Fibroblast of lung (primary cell): ENCODE measurements around the gene HEG1. TPM values are rescaled to one million over a fixed set of nuclear protein-coding genes. Genes with fewer than 3 reads are reported as not detected.

Source experiments
- DNase-seq, 2 donors: peaks; one replicate each; pipeline versions ENCODE4 v3.0.0 to v3.0.0-alpha.2; 2010; ENCODE audit warnings: low read depth in 2 of 2
- H2AFZ ChIP-seq: 2 replicates; pipeline ENCODE4 v1.5.1; 2012; ENCODE audit warnings: low read length, control low read depth, inconsistent platforms
- H3K27ac ChIP-seq: 2 replicates; pipeline ENCODE4 v1.5.1; 2011; ENCODE audit warnings: low read length, control low read depth; ENCODE audit not compliant: insufficient read depth
- H3K27me3 ChIP-seq: 2 replicates; pipeline ENCODE4 v1.5.1; 2011; ENCODE audit warnings: mild to moderate bottlenecking, low read length; ENCODE audit not compliant: control insufficient read depth, insufficient read depth
- H3K36me3 ChIP-seq: 2 replicates; pipeline ENCODE4 v1.5.1; 2011; ENCODE audit warnings: low read length; ENCODE audit not compliant: control insufficient read depth, insufficient read depth
- H3K4me1 ChIP-seq: 2 replicates; pipeline ENCODE4 v1.5.1; 2011; ENCODE audit warnings: low read length; ENCODE audit not compliant: control insufficient read depth, insufficient read depth; ENCODE audit errors: extremely low read depth
- H3K4me2 ChIP-seq: 2 replicates; pipeline ENCODE4 v1.5.1; 2011; ENCODE audit warnings: low read length, control low read depth; ENCODE audit not compliant: insufficient read depth; ENCODE audit errors: extremely low read depth
- H3K4me3 ChIP-seq, 4 experiments: fragments of 200-600 bp in 1 of 4; sonication (generic) in 1 of 4; replicated peaks in 1 of 4; 2 replicates each; pipeline ENCODE4 v1.5.1; 2011 to 2016; ENCODE audit warnings: low read length in 4 of 4, low read depth in 3 of 4, mild to moderate bottlenecking in 3 of 4, control low read depth in 2 of 4, inconsistent platforms in 1 of 4, mixed read lengths in 1 of 4; ENCODE audit not compliant: insufficient read depth in 1 of 4; ENCODE audit errors: control extremely low read depth in 1 of 4
- H3K79me2 ChIP-seq: 2 replicates; pipeline ENCODE4 v1.5.1; 2012; ENCODE audit warnings: mild to moderate bottlenecking, low read length, inconsistent platforms; ENCODE audit not compliant: control insufficient read depth, insufficient read depth
- H3K9ac ChIP-seq: 2 replicates; pipeline ENCODE4 v1.5.1; 2011; ENCODE audit warnings: mild to moderate bottlenecking, low read length, control low read depth; ENCODE audit not compliant: insufficient read depth
- H3K9me3 ChIP-seq: 2 replicates; pipeline ENCODE4 v1.5.1; 2012; ENCODE audit warnings: low read depth, low read length; ENCODE audit not compliant: control insufficient read depth, insufficient read depth
- H4K20me1 ChIP-seq: 2 replicates; pipeline ENCODE4 v1.5.1; 2011; ENCODE audit warnings: low read length; ENCODE audit not compliant: control insufficient read depth, insufficient read depth; ENCODE audit errors: extremely low read depth
- EZH2 ChIP-seq: IDR thresholded peaks from 2 replicates; pipeline ENCODE4 v1.5.1; 2012; ENCODE audit warnings: low read length, control low read depth, mild to moderate bottlenecking; ENCODE audit errors: missing control alignments
- polyA plus RNA-seq, 2 donors: library from polyadenylated mRNA; depleted of rRNA in 1 of 2; stranded (reverse) in 1 of 2; unstranded in 1 of 2; fragments of >200 nt; gene quantifications; 2 replicates each; pipeline ENCODE4 v1.2.1, GENCODE V29; 2011 to 2012; ENCODE audit warnings: missing spikeins in 1 of 2
- total RNA-seq: library from RNA; depleted of rRNA; stranded (reverse); fragments of >200 nt; gene quantifications from 2 replicates; pipeline ENCODE4 v1.2.1, GENCODE V29; 2014
- TF ChIP-seq, protein P1 (sequence below), 2 donors: IDR thresholded peaks in 1 of 2; conservative IDR thresholded peaks in 1 of 2; 1 replicate in 1 of 2; 2 replicates in 1 of 2; pipeline ENCODE4 v1.5.1; 2011 to 2012; ENCODE audit warnings: low read length in 2 of 2, control low read depth in 1 of 2, inconsistent platforms in 1 of 2, low read depth in 1 of 2, mild to moderate bottlenecking in 1 of 2

The HEG1 gene
- total and polyA plus RNA-seq, 2 donors (not counting 1 experiment from before 2014, with no cell fraction given): 137 to 305 TPM

DNA sequence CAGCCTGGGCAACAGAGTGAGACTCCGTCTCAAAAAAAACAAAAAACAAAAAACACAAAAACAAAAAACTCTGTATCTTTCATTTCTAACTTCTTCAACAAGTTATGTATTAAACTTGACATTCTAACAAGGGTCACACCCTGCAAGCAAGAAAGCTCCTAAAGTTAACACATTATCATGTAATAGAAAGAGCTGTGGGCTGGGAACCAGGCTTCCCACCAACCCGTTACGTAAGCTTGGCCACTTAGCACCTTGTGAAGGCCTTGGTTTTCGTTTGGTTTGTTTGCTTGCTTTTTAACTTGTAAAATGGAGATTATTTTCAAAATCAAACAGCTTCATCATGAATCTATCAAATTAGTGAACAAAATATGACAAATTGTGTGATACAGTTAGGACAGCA, 47.0 kb downstream of the HEG1 start:
- Histone ChIP-seq H3K9ac (no peak overlapping the region), H3K36me3 (peaks cover 29% of the 10 kb centered on the region), H3K4me1 (peaks cover 8% of the 10 kb centered on the region), H2AFZ (no peak overlapping the region), H3K27ac (no peak overlapping the region), H3K79me2 (peaks cover 2% of the 10 kb centered on the region), H4K20me1 (no peaks in the 10 kb centered on the region), H3K27me3 (no peaks in the 10 kb centered on the region), H3K4me3 (no peak overlapping the region), H3K4me2 (no peak overlapping the region), H3K9me3 (no peaks in the 10 kb centered on the region)
- TF ChIP-seq EZH2: no peak
- TF ChIP-seq, protein P1, sequence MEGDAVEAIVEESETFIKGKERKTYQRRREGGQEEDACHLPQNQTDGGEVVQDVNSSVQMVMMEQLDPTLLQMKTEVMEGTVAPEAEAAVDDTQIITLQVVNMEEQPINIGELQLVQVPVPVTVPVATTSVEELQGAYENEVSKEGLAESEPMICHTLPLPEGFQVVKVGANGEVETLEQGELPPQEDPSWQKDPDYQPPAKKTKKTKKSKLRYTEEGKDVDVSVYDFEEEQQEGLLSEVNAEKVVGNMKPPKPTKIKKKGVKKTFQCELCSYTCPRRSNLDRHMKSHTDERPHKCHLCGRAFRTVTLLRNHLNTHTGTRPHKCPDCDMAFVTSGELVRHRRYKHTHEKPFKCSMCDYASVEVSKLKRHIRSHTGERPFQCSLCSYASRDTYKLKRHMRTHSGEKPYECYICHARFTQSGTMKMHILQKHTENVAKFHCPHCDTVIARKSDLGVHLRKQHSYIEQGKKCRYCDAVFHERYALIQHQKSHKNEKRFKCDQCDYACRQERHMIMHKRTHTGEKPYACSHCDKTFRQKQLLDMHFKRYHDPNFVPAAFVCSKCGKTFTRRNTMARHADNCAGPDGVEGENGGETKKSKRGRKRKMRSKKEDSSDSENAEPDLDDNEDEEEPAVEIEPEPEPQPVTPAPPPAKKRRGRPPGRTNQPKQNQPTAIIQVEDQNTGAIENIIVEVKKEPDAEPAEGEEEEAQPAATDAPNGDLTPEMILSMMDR (conservative IDR thresholded peaks at IDR 0.05 in 1 of 2, IDR thresholded peaks at IDR 0.05 in 1 of 2; ENCODE audit: low read depth in 1 of 2, low read length in 2 of 2): no peak
- no peak for DNase-seq

DNA sequence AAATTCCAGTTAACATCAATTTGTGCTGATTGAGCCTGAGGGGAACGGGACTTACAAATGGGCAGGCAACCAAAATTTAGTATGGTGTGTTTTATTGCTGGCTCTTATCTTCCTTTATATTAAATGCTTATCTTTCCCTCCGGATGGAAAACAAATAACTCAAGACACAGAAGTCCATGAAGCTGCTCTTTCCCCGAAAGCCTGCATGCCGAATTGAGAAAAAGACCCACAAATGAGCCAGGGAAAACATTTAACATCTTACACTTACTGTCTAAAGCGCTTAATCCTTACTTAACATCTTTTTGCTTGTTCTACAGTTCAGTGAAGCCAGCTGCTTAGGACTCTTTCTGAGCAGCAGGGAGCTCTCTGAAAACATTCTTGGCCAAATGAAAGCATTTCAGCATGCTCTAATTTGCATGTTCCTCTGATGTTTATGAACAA, 49.5 kb downstream of the HEG1 start:
- Histone ChIP-seq H3K27ac (no peak overlapping the region), H3K9ac (no peak overlapping the region), H3K4me1 (peaks cover 22% of the 10 kb centered on the region), H3K27me3 (no peaks in the 10 kb centered on the region), H4K20me1 (no peaks in the 10 kb centered on the region), H3K36me3 (peaks cover 22% of the 10 kb centered on the region), H3K9me3 (no peaks in the 10 kb centered on the region), H3K4me2 (no peak overlapping the region), H3K4me3 (no peak overlapping the region), H3K79me2 (no peaks in the 10 kb centered on the region), H2AFZ (no peak overlapping the region)
- DNase-seq: no peak
- TF ChIP-seq, protein P1 (conservative IDR thresholded peaks at IDR 0.05 in 1 of 2, IDR thresholded peaks at IDR 0.05 in 1 of 2; ENCODE audit: low read depth in 1 of 2, low read length in 2 of 2): no peak
- TF ChIP-seq EZH2: no peak

DNA sequence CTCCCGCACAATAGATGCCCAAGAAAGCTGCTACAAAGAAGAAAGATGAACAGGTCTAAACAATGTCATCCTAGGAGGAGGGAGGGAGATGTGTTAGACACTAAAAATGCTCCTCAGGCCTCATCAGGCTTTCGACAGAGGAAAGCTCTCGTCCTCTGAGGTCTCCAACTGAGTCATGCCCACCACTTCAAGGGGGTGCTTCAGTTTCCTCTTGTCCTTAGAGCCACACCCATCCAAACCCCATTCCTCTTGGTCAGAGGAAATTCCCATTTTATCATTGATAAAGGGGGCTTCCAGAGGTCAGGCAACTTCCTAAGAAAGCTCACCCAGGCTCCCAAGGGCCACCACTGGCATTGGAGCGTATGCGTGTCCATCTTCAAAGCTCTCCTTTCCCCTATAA, 50.1 kb downstream of the HEG1 start:
- H3K4me1 ChIP-seq: peaks cover 22% of the 10 kb centered on the region
- H3K36me3 ChIP-seq: peaks cover 22% of the 10 kb centered on the region
- H3K9me3 ChIP-seq: no peaks in the 10 kb centered on the region
- no peaks in the 10 kb centered on the region for H3K79me2 ChIP-seq
- no peaks in the 10 kb centered on the region for H3K27me3 ChIP-seq
- H3K27ac ChIP-seq: no peak overlapping the region
- H3K4me3 ChIP-seq: no peak overlapping the region
- TF ChIP-seq EZH2: no peak
- TF ChIP-seq, protein P1 (conservative IDR thresholded peaks at IDR 0.05 in 1 of 2, IDR thresholded peaks at IDR 0.05 in 1 of 2; ENCODE audit: low read depth in 1 of 2, low read length in 2 of 2): no peak
- H4K20me1 ChIP-seq: no peaks in the 10 kb centered on the region
- H2AFZ ChIP-seq: no peak overlapping the region
- peak in 1 of 2 donors; percentile 39 for DNase-seq
- H3K4me2 ChIP-seq: no peak overlapping the region
- no peak overlapping the region for H3K9ac ChIP-seq
